Measurements from ENCODE around the gene ALOX15B.

GRCh38 chr17:8048236-8048635 lies 9.4 kb downstream of the ALOX15B start:
- TF ChIP-seq CTCF (IDR thresholded peaks at IDR 0.05; ENCODE audit: insufficient read depth, low read length, poor library complexity, severe bottlenecking) (no peak), EZH2phosphoT487 (conservative IDR thresholded peaks at IDR 0.05; ENCODE audit: low read length) (no peak)
